ENCODE results near the gene ABCC3. TPM values are rescaled to one million over a fixed set of nuclear protein-coding genes. Genes with fewer than 3 reads are reported as not detected.

Gene ABCC3
- total RNA-seq, 1 donor from 2014 or later: 0.67 TPM

- H3K27me3 Mint-ChIP-seq (ENCODE audit: unreplicated experiment): peaks cover 17% of the 10 kb centered on the region
- H3K4me1 Mint-ChIP-seq (ENCODE audit: unreplicated experiment): peaks cover 9% of the 10 kb centered on the region
- DNase-seq (ENCODE audit: low spot score): no peak
- no peak for TF ChIP-seq CTCF (IDR thresholded peaks at IDR 0.05; ENCODE audit: unreplicated experiment)
- peak overlapping the region; percentile 20 for H3K27ac Mint-ChIP-seq (ENCODE audit: unreplicated experiment)
- peaks cover 4% of the 10 kb centered on the region for H3K36me3 Mint-ChIP-seq (ENCODE audit: low read depth, unreplicated experiment)
- peak overlapping the region; percentile 5 for H3K4me3 Mint-ChIP-seq (ENCODE audit: unreplicated experiment)
- H3K9me3 Mint-ChIP-seq (ENCODE audit: unreplicated experiment): no peaks in the 10 kb centered on the region
These were observed 1.5 kb downstream of the ABCC3 start for GRCh38 chr17:50635982-50636803.

- no peak overlapping the region for H3K4me3 Mint-ChIP-seq (ENCODE audit: unreplicated experiment)
- no peak for DNase-seq (ENCODE audit: low spot score)
- no peak overlapping the region for H3K27ac Mint-ChIP-seq (ENCODE audit: unreplicated experiment)
- no peaks in the 10 kb centered on the region for H3K9me3 Mint-ChIP-seq (ENCODE audit: unreplicated experiment)
- peaks cover 17% of the 10 kb centered on the region for H3K27me3 Mint-ChIP-seq (ENCODE audit: unreplicated experiment)
- H3K4me1 Mint-ChIP-seq (ENCODE audit: unreplicated experiment): peaks cover 9% of the 10 kb centered on the region
- no peak for TF ChIP-seq CTCF (IDR thresholded peaks at IDR 0.05; ENCODE audit: unreplicated experiment)
- H3K36me3 Mint-ChIP-seq (ENCODE audit: low read depth, unreplicated experiment): peaks cover 4% of the 10 kb centered on the region
These were observed 2.1 kb downstream of the ABCC3 start for GRCh38 chr17:50636804-50637195.

GRCh38 chr17:50637829-50638605 lies 3.3 kb downstream of the ABCC3 start:
- Mint-ChIP-seq H3K27me3 (ENCODE audit: unreplicated experiment) (peaks cover 15% of the 10 kb centered on the region), H3K36me3 (ENCODE audit: low read depth, unreplicated experiment) (peaks cover 4% of the 10 kb centered on the region), H3K27ac (ENCODE audit: unreplicated experiment) (no peak overlapping the region), H3K9me3 (ENCODE audit: unreplicated experiment) (no peaks in the 10 kb centered on the region), H3K4me1 (ENCODE audit: unreplicated experiment) (peaks cover 6% of the 10 kb centered on the region), H3K4me3 (ENCODE audit: unreplicated experiment) (no peak overlapping the region)
- no peak for DNase-seq (ENCODE audit: low spot score)
- no peak for TF ChIP-seq CTCF (IDR thresholded peaks at IDR 0.05; ENCODE audit: unreplicated experiment)

GRCh38 chr17:50638606-50638965 lies 3.9 kb downstream of the ABCC3 start:
- H3K27ac Mint-ChIP-seq (ENCODE audit: unreplicated experiment): no peak overlapping the region
- H3K4me3 Mint-ChIP-seq (ENCODE audit: unreplicated experiment): no peak overlapping the region
- H3K27me3 Mint-ChIP-seq (ENCODE audit: unreplicated experiment): peaks cover 12% of the 10 kb centered on the region
- H3K4me1 Mint-ChIP-seq (ENCODE audit: unreplicated experiment): peaks cover 7% of the 10 kb centered on the region
- peaks cover 4% of the 10 kb centered on the region for H3K36me3 Mint-ChIP-seq (ENCODE audit: low read depth, unreplicated experiment)
- TF ChIP-seq CTCF (IDR thresholded peaks at IDR 0.05; ENCODE audit: unreplicated experiment): no peak
- no peaks in the 10 kb centered on the region for H3K9me3 Mint-ChIP-seq (ENCODE audit: unreplicated experiment)
- no peak for DNase-seq (ENCODE audit: low spot score)
